Kidney tubule cell (primary cell): ENCODE data around the gene ZNF445.
"Not testable (repeated sequence)": the region's sequence is repeated elsewhere in the genome, so short reads cannot be mapped to it uniquely, and the experiment has no call there.

Experiments used
- DNase-seq: peaks from one replicate; pipeline ENCODE4 v3.0.0-alpha.2; 2018; ENCODE audit warnings: low spot score

Gene ZNF445

GRCh38 chr3:44477312-44478030, at the start of gene ZNF445:
Gene ZNF445 (minus strand): TSS chr3:44477670. CDS start chr3:44455549, 22,121 bp downstream.
- DNase-seq, result peak; percentile 84

GRCh38 chr3:44525060-44525459, 47.6 kb upstream of the ZNF445 start:
- peak; percentile 51 for DNase-seq

- peak; percentile 46 for DNase-seq
Measured at GRCh38 chr3:44522494-44522933, 45.0 kb upstream of the ZNF445 start.

- peak; percentile 75 for DNase-seq
Measured at GRCh38 chr3:44521721-44522120, 44.3 kb upstream of the ZNF445 start.

GRCh38 chr3:44518782-44519156, 41.3 kb upstream of the ZNF445 start:
- no peak for DNase-seq

- DNase-seq, result no peak
Measured at GRCh38 chr3:44516230-44516629, 38.8 kb upstream of the ZNF445 start.

- no peak for DNase-seq
Measured at GRCh38 chr3:44513513-44513912, 36.0 kb upstream of the ZNF445 start.

- no peak for DNase-seq
Measured at GRCh38 chr3:44511238-44511566, 33.7 kb upstream of the ZNF445 start.

GRCh38 chr3:44510000-44510368, 32.5 kb upstream of the ZNF445 start:
- peak; percentile 38 for DNase-seq

- no peak for DNase-seq
Measured at GRCh38 chr3:44509393-44509921, 32.0 kb upstream of the ZNF445 start.

GRCh38 chr3:44506961-44507360, 29.5 kb upstream of the ZNF445 start:
- DNase-seq, result no peak

- DNase-seq, result no peak
Measured at GRCh38 chr3:44506556-44506955, 29.1 kb upstream of the ZNF445 start.

GRCh38 chr3:44504566-44504965, 27.1 kb upstream of the ZNF445 start:
- DNase-seq, result no peak

- DNase-seq, result not testable (repeated sequence)
Measured at GRCh38 chr3:44503178-44503577, 25.7 kb upstream of the ZNF445 start.

GRCh38 chr3:44501971-44502370, 24.5 kb upstream of the ZNF445 start:
- DNase-seq, result peak; percentile 45

- not testable (repeated sequence) for DNase-seq
Measured at GRCh38 chr3:44499899-44500168, 22.4 kb upstream of the ZNF445 start.

- no peak for DNase-seq
Measured at GRCh38 chr3:44499149-44499898, 21.9 kb upstream of the ZNF445 start.

- no peak for DNase-seq
Measured at GRCh38 chr3:44495636-44496415, 18.4 kb upstream of the ZNF445 start.

- DNase-seq, result no peak
Measured at GRCh38 chr3:44492496-44492895, 15.0 kb upstream of the ZNF445 start.

- DNase-seq, result no peak
Measured at GRCh38 chr3:44482721-44483120, 5.3 kb upstream of the ZNF445 start.

GRCh38 chr3:44478606-44479094, 1.2 kb upstream of the ZNF445 start:
- DNase-seq, result peak; percentile 53

GRCh38 chr3:44478055-44478468, 592 bp upstream of the ZNF445 start:
- DNase-seq, result no peak

GRCh38 chr3:44476963-44477311, 533 bp downstream of the ZNF445 start:
- no peak for DNase-seq
